Stomach (tissue), 4 donors: ENCODE data around the gene SYNCRIP.

Experiments used
- EP300 ChIP-seq: sonication (generic); formaldehyde crosslinking; IDR thresholded peaks from one replicate; pipeline ENCODE4 v1.6.1; 2017; ENCODE audit warnings: antibody characterized with exemption
- POLR2A ChIP-seq, 4 donors: fragments of 450-650 bp; IDR thresholded peaks; one replicate each; pipeline ENCODE4 v1.6.1; 2016; ENCODE audit warnings: antibody characterized with exemption in 4 of 4, control low read depth in 2 of 4, mild to moderate bottlenecking in 1 of 4, moderate library complexity in 1 of 4
- TF ChIP-seq, protein P1 (sequence below), 7 experiments: fragments of 450-650 bp in 4 of 7; fragments of 200-600 bp in 3 of 7; sonication (generic) in 3 of 7; IDR thresholded peaks; one replicate each; pipeline ENCODE4 v1.5.1; 2016 to 2019; ENCODE audit warnings: antibody characterized with exemption in 7 of 7, control low read depth in 2 of 7, mild to moderate bottlenecking in 1 of 7

DNA sequence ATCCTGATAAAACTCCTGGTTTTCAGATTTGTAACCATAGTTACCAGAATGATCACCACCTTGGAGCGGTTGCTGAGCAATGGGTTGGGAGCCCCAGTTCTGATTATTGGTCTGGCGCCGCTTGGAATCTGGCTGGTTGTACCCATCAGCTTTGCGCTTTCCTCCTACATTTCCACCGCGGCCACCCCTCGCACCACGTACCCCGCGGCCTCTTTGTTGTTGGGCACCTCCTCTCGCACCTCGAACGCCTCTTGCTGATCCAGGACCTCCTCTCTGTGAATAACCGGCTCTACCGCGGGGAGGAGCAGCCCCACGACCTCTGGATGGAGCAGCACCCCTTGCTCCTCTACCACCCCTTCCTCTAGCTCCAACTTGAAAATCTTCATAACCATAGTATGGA, 27.9 kb downstream of the SYNCRIP start:
- no peak for TF ChIP-seq EP300
- TF ChIP-seq, protein P1, sequence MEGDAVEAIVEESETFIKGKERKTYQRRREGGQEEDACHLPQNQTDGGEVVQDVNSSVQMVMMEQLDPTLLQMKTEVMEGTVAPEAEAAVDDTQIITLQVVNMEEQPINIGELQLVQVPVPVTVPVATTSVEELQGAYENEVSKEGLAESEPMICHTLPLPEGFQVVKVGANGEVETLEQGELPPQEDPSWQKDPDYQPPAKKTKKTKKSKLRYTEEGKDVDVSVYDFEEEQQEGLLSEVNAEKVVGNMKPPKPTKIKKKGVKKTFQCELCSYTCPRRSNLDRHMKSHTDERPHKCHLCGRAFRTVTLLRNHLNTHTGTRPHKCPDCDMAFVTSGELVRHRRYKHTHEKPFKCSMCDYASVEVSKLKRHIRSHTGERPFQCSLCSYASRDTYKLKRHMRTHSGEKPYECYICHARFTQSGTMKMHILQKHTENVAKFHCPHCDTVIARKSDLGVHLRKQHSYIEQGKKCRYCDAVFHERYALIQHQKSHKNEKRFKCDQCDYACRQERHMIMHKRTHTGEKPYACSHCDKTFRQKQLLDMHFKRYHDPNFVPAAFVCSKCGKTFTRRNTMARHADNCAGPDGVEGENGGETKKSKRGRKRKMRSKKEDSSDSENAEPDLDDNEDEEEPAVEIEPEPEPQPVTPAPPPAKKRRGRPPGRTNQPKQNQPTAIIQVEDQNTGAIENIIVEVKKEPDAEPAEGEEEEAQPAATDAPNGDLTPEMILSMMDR (IDR thresholded peaks at IDR 0.05) = no peak
- TF ChIP-seq POLR2A (IDR thresholded peaks at IDR 0.05) = no peak
